Measurements from ENCODE around the gene B3GLCT. TPM values are rescaled to one million over a fixed set of nuclear protein-coding genes. Genes with fewer than 3 reads are reported as not detected.
A peak's percentile ranks its signal among the peaks of the same experiment; 100 is the strongest.

The B3GLCT gene
- total RNA-seq, 4 donors from 2014 or later: 1.6 to 5.7 (median 3.9) TPM

DNA sequence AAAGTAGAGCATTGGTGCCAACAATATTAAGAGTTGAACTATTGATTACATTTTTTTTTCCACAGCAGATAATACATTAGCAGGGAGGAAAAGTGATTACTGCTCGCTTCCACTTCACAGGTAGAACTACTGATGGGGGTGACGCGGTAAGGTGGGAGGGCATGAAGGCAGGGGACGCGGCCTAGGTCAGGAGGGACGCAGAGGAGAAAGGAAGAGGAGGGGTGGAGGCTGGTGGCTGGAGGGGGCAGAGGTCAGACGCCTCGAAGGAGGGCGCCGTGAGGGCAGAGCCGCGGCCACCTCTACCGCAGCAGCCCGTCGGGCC is 287 bp upstream of the B3GLCT start:
- WGBS, 2 donors (ENCODE audit: low coverage in 1 of 2): 4 to 11% methylated on average over 7 to 15 of the region's 15 CpGs
- Histone ChIP-seq H3K4me1 (peaks cover 3 to 15% (median 8%) of the 10 kb centered on the region in 4 donors), H3K27me3 (no peaks in the 10 kb centered on the region), H3K36me3 (no peaks in the 10 kb centered on the region), H3K27ac (peak overlapping the region; percentile 95 to 99 (median 97)), H3K4me3 (peak overlapping the region in 3 of 4 donors; percentile 88 to 95 (median 94)), H3K9me3 (no peaks in the 10 kb centered on the region)
- in situ Hi-C loops (cut with MboI; ENCODE audit: low pct_ligation_motif_present in 1 of 4, low pct_unique_long_range_greater_than_20kb in 1 of 4, low sequenced_read_pairs in 3 of 4): no loop called here
- intact Hi-C loops (cut with DNase I; ENCODE audit: low total_unique reads): no loop called here
- TF ChIP-seq, protein P1, sequence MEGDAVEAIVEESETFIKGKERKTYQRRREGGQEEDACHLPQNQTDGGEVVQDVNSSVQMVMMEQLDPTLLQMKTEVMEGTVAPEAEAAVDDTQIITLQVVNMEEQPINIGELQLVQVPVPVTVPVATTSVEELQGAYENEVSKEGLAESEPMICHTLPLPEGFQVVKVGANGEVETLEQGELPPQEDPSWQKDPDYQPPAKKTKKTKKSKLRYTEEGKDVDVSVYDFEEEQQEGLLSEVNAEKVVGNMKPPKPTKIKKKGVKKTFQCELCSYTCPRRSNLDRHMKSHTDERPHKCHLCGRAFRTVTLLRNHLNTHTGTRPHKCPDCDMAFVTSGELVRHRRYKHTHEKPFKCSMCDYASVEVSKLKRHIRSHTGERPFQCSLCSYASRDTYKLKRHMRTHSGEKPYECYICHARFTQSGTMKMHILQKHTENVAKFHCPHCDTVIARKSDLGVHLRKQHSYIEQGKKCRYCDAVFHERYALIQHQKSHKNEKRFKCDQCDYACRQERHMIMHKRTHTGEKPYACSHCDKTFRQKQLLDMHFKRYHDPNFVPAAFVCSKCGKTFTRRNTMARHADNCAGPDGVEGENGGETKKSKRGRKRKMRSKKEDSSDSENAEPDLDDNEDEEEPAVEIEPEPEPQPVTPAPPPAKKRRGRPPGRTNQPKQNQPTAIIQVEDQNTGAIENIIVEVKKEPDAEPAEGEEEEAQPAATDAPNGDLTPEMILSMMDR (IDR thresholded peaks at IDR 0.05): peak in 2 of 5 experiments; percentile 29 to 77
- no peak for TF ChIP-seq POLR2A (IDR thresholded peaks at IDR 0.05)
- no peak for DNase-seq

DNA sequence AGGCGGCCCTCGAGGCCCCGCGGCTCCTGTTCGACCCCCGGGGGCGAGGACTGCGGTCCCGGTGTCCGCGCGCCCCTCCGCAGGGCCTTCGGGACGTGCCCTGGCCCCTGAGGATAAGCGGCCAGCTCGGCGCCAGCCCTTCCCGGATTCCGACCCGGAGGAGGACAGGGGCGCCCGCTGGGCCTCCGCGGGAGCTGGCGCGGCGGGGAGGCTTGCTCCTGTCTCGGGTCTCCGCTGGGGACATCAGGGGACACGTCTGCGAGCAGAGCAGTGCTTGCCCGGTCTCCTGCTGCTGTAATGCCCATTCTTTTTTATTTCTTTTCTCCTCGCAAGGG is 829 bp downstream of the B3GLCT start:
- intact Hi-C loops (cut with DNase I; ENCODE audit: low total_unique reads) (loop anchor here (2.0 kb wide), 1 partner anchor 38 kb away; no protein-coding TSS in a partner anchor), in situ Hi-C loops (cut with MboI; ENCODE audit: low pct_ligation_motif_present in 1 of 4, low pct_unique_long_range_greater_than_20kb in 1 of 4, low sequenced_read_pairs in 3 of 4) (no loop called here)
- H3K4me3 ChIP-seq: peak overlapping the region; percentile 86 to 95 (median 91)
- 0% methylated on average over 5 to 15 of the region's 34 CpGs for WGBS, 2 donors (ENCODE audit: low coverage in 1 of 2)
- peak; percentile 63 for DNase-seq
- peaks cover 3 to 15% (median 8%) of the 10 kb centered on the region in 4 donors for H3K4me1 ChIP-seq
- H3K9me3 ChIP-seq: no peaks in the 10 kb centered on the region
- no peaks in the 10 kb centered on the region for H3K27me3 ChIP-seq
- H3K36me3 ChIP-seq: no peaks in the 10 kb centered on the region
- H3K27ac ChIP-seq: peak overlapping the region; percentile 95 to 99 (median 97)
- TF ChIP-seq POLR2A (IDR thresholded peaks at IDR 0.05) (no peak), POLR2AphosphoS5 (IDR thresholded peaks at IDR 0.05) (no peak), EP300 (IDR thresholded peaks at IDR 0.05; ENCODE audit: low read depth) (no peak)
- TF ChIP-seq, protein P1 (IDR thresholded peaks at IDR 0.05): no peak

DNA sequence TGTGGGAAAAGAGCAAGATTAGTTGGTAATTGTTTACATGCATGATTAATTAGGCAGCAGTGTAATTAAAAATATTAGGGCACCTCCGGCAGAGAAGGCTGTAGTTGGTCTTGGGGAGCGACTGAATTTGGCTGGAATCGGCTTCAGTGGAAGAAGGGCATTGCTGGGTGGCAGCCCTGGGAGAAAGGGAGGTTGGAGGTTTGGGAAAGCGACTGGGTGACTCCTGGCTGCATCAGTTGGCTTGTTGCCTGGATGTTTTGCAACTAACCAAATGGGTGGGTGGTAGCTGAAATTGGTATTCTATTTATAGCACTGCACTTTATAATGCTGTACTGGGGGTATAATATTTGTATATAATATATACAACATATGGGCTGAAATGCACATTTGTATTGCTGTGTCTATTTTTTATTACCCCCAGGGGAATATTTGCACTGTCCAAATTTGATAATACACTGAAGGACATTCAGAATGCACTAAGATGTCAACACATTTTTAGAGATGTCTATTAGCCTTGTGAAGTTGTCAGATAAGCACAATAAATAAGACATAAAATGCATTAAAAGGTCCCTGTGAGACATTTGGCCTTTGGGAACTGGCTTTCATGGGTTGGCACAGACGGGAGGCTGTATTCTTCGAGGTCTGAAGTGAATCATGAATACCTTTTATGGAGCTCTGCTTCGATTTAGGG is 1.7 kb downstream of the B3GLCT start:
- in situ Hi-C loops (cut with MboI; ENCODE audit: low pct_ligation_motif_present in 1 of 4, low pct_unique_long_range_greater_than_20kb in 1 of 4, low sequenced_read_pairs in 3 of 4) (no loop called here), intact Hi-C loops (cut with DNase I; ENCODE audit: low total_unique reads) (loop anchor here (2.0 kb wide), 1 partner anchor 39 kb away; no protein-coding TSS in a partner anchor)
- Histone ChIP-seq H3K4me3 (peak overlapping the region in 3 of 4 donors; percentile 88 to 95 (median 94)), H3K4me1 (peaks cover 3 to 15% (median 8%) of the 10 kb centered on the region in 4 donors), H3K36me3 (no peaks in the 10 kb centered on the region), H3K27me3 (no peaks in the 10 kb centered on the region), H3K9me3 (no peaks in the 10 kb centered on the region), H3K27ac (peak overlapping the region; percentile 95 to 99 (median 97))
- DNase-seq: no peak
- no peak for TF ChIP-seq POLR2AphosphoS5 (IDR thresholded peaks at IDR 0.05)
- no peak for TF ChIP-seq EP300 (IDR thresholded peaks at IDR 0.05; ENCODE audit: low read depth)
- no peak for TF ChIP-seq POLR2A (IDR thresholded peaks at IDR 0.05)
- TF ChIP-seq, protein P1 (IDR thresholded peaks at IDR 0.05): no peak
- 42 to 49% methylated on average over 7 of the region's 7 CpGs for WGBS, 2 donors (ENCODE audit: low coverage in 1 of 2)

DNA sequence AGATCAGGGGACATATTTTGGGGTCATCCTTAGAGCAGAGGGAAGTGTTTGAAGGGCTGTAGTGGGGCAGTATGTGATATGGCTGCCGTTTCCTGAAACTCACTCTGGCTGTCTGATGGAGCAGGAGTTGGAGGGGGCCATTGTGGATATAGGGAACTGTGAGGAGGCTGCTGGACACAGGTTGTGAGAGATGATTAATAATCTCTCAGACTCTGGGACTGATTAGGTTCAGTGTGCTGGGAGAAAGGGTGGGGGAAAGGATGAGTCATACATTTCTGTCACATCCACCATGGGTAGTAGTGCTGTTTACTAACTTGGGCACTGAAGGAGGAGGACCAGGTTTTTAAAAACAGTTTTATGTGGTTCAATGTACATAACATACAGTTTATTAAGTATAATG is 4.8 kb downstream of the B3GLCT start:
- no peak for DNase-seq
- no peaks in the 10 kb centered on the region for H3K36me3 ChIP-seq
- intact Hi-C loops (cut with DNase I; ENCODE audit: low total_unique reads): no loop called here
- H3K9me3 ChIP-seq: no peaks in the 10 kb centered on the region
- H3K4me1 ChIP-seq: peaks cover 6 to 33% (median 16%) of the 10 kb centered on the region in 4 donors
- no peak overlapping the region for H3K4me3 ChIP-seq
- H3K27me3 ChIP-seq: no peaks in the 10 kb centered on the region
- 63 to 79% methylated on average over 1 of the region's 1 CpG for WGBS, 2 donors (ENCODE audit: low coverage in 1 of 2)
- no peak overlapping the region for H3K27ac ChIP-seq
- in situ Hi-C loops (cut with MboI; ENCODE audit: low pct_ligation_motif_present in 1 of 4, low pct_unique_long_range_greater_than_20kb in 1 of 4, low sequenced_read_pairs in 3 of 4): no loop called here
- TF ChIP-seq, protein P1 (IDR thresholded peaks at IDR 0.05): no peak
- no peak for TF ChIP-seq POLR2A (IDR thresholded peaks at IDR 0.05)
